SU-DHL-6 (cell line): ENCODE measurements around the gene PDE6C.

Experiments
- EZH2phosphoT487 ChIP-seq: fragments of 200-600 bp; sonication (generic), shearing (Covaris generic); conservative IDR thresholded peaks from 2 replicates; pipeline ENCODE4 v1.6.1; 2018; ENCODE audit warnings: mild to moderate bottlenecking, antibody characterized with exemption, low read length, moderate library complexity, mixed read lengths
- TF ChIP-seq, protein P1 (sequence below): fragments of 200-600 bp; sonication (generic); IDR thresholded peaks from one replicate; pipeline ENCODE4 v1.5.1; 2017; ENCODE audit warnings: antibody characterized with exemption, mild to moderate bottlenecking, low read length, moderate library complexity; ENCODE audit not compliant: insufficient read depth, poor library complexity, severe bottlenecking

- TF ChIP-seq, protein P1, sequence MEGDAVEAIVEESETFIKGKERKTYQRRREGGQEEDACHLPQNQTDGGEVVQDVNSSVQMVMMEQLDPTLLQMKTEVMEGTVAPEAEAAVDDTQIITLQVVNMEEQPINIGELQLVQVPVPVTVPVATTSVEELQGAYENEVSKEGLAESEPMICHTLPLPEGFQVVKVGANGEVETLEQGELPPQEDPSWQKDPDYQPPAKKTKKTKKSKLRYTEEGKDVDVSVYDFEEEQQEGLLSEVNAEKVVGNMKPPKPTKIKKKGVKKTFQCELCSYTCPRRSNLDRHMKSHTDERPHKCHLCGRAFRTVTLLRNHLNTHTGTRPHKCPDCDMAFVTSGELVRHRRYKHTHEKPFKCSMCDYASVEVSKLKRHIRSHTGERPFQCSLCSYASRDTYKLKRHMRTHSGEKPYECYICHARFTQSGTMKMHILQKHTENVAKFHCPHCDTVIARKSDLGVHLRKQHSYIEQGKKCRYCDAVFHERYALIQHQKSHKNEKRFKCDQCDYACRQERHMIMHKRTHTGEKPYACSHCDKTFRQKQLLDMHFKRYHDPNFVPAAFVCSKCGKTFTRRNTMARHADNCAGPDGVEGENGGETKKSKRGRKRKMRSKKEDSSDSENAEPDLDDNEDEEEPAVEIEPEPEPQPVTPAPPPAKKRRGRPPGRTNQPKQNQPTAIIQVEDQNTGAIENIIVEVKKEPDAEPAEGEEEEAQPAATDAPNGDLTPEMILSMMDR, result no peak
- TF ChIP-seq EZH2phosphoT487, result no peak
Measured at GRCh38 chr10:93672022-93672678, 59.8 kb downstream of the PDE6C start.
